HepG2 (cell line): ENCODE measurements around the gene CD1B. TPM values are rescaled to one million over a fixed set of nuclear protein-coding genes. Genes with fewer than 3 reads are reported as not detected.

ENCODE experiments used
- ATAC-seq: fragments of 200-7000 bp; cut with Tn5 transposase; 3 replicates; pipeline ENCODE4 v1.9.1; 2020; ENCODE audit warnings: mild to moderate bottlenecking, moderate library complexity
- BruUV-seq: library from RNA; stranded (reverse); fragments of 400-500 nt; replicated peaks from 2 replicates; lab custom pipeline; 2021; lab: Mats Ljungman, UMichigan
- CTCF ChIA-PET: fragments of 300-600 bp; formaldehyde crosslinking; extraction: SDS; loops from one replicate; lab custom pipeline; 2021; ENCODE audit warnings: low total read pairs, inconsistent platforms, low intra/inter-chr PET ratio; lab: Yijun Ruan, JAX
- POLR2A ChIA-PET: fragments of 350-600 bp; sonication (Branson Sonifier 250); formaldehyde crosslinking; loops from one replicate; lab custom pipeline; 2020; ENCODE audit warnings: antibody characterized with exemption, inconsistent platforms; lab: Yijun Ruan, JAX
- DNase-seq: peaks from one replicate; pipeline ENCODE4 v3.0.0-alpha.2; 2015; ENCODE audit warnings: low spot score
- FAIRE-seq: peaks from 3 replicates; lab custom pipeline; 2011; peaks lifted over from hg19 to GRCh38; lab: Jason Lieb, UNC
- H2AFZ ChIP-seq: one replicate; pipeline ENCODE4 v1.6.1; 2011; ENCODE audit warnings: low read length, inconsistent platforms
- H3K27ac ChIP-seq: fragments of 300-600 bp; 3 replicates; pipeline ENCODE4 v1.8.0; 2011; ENCODE audit warnings: mixed run types, mild to moderate bottlenecking, mixed read lengths, low read length, inconsistent platforms; ENCODE audit not compliant: insufficient read depth; ENCODE audit errors: extremely low read length
- H3K27me3 ChIP-seq, 2 experiments: fragments of 200-600 bp in 1 of 2; 2 replicates in 1 of 2; 3 replicates in 1 of 2; pipeline versions ENCODE4 v1.6.0 to v1.8.0; 2011; ENCODE audit warnings: low read length in 2 of 2, mild to moderate bottlenecking in 2 of 2, moderate library complexity in 2 of 2, inconsistent platforms in 1 of 2; ENCODE audit not compliant: insufficient read depth in 2 of 2, control insufficient read depth in 1 of 2
- H3K36me3 ChIP-seq, 2 experiments: fragments of 200-600 bp in 1 of 2; replicated peaks in 1 of 2; 2 replicates in 1 of 2; 3 replicates in 1 of 2; pipeline versions ENCODE4 v1.5.1 to v1.8.0; 2011; ENCODE audit warnings: low read length in 2 of 2, inconsistent platforms in 1 of 2; ENCODE audit not compliant: insufficient read depth in 2 of 2, control insufficient read depth in 1 of 2
- H3K4me1 ChIP-seq: 2 replicates; pipeline ENCODE4 v1.5.1; 2012; ENCODE audit warnings: low read length, inconsistent platforms; ENCODE audit not compliant: insufficient read depth
- H3K4me2 ChIP-seq: 2 replicates; pipeline ENCODE4 v1.6.0; 2011; ENCODE audit warnings: low read depth, low read length, inconsistent platforms
- H3K4me3 ChIP-seq, 3 experiments: fragments of 200-600 bp in 1 of 3; sonication (generic), shearing (Covaris generic) in 1 of 3; replicated peaks in 1 of 3; 2 replicates each; pipeline ENCODE4 v1.5.1; 2011 to 2016; ENCODE audit warnings: low read length in 3 of 3, inconsistent platforms in 2 of 3, low read depth in 2 of 3, mild to moderate bottlenecking in 2 of 3, control low read depth in 1 of 3, mixed read lengths in 1 of 3; ENCODE audit not compliant: insufficient read depth in 1 of 3
- H3K79me2 ChIP-seq: one replicate; pipeline ENCODE4 v1.6.1; 2011; ENCODE audit warnings: low read length, inconsistent platforms; ENCODE audit not compliant: insufficient read depth
- H3K9ac ChIP-seq: 2 replicates; pipeline ENCODE4 v1.6.0; 2011; ENCODE audit warnings: mild to moderate bottlenecking, low read depth, low read length, inconsistent platforms; ENCODE audit not compliant: insufficient read depth
- H3K9me3 ChIP-seq: 2 replicates; pipeline ENCODE4 v1.5.1; 2012; ENCODE audit warnings: mild to moderate bottlenecking, low read length
- H4K20me1 ChIP-seq: 2 replicates; pipeline ENCODE4 v1.6.0; 2011; ENCODE audit warnings: inconsistent platforms, mild to moderate bottlenecking, low read length, moderate library complexity; ENCODE audit not compliant: insufficient read depth
- HDAC2 ChIP-seq: sonication (generic); formaldehyde crosslinking; IDR thresholded peaks from 2 replicates; pipeline ENCODE4 v1.4.0; 2020; ENCODE audit warnings: missing genetic modification reagents
- KMT2A ChIP-seq: sonication (generic); formaldehyde crosslinking; IDR thresholded peaks from 2 replicates; pipeline ENCODE4 v1.4.0; 2020; ENCODE audit warnings: missing genetic modification reagents
- KMT2B ChIP-seq: IDR thresholded peaks from 2 replicates; pipeline ENCODE4 v1.6.1; 2016; ENCODE audit warnings: missing genetic modification reagents, missing compliant biosample characterization
- NFATC3 ChIP-seq: sonication (generic); formaldehyde crosslinking; IDR thresholded peaks from 2 replicates; pipeline ENCODE4 v1.5.1; 2020; ENCODE audit warnings: mild to moderate bottlenecking, missing genetic modification reagents
- PAWR ChIP-seq: sonication (generic); formaldehyde crosslinking; IDR thresholded peaks from 2 replicates; pipeline ENCODE4 v1.4.0; 2020; ENCODE audit warnings: missing genetic modification reagents, mild to moderate bottlenecking, borderline replicate concordance
- POLR2G ChIP-seq: fragments of 200-400 bp; formaldehyde crosslinking; IDR thresholded peaks from 2 replicates; pipeline ENCODE4 v1.6.1; 2018; ENCODE audit warnings: mild to moderate bottlenecking, low read depth, low read length, moderate library complexity
- RFXAP ChIP-seq: sonication (generic); formaldehyde crosslinking; IDR thresholded peaks from 2 replicates; pipeline ENCODE4 v1.4.0; 2020; ENCODE audit warnings: missing genetic modification reagents, borderline replicate concordance
- SMYD3 ChIP-seq: sonication (generic); formaldehyde crosslinking; IDR thresholded peaks from 2 replicates; pipeline ENCODE4 v1.8.1; 2023; ENCODE audit warnings: mild to moderate bottlenecking, missing genetic modification reagents
- SP1 ChIP-seq, 2 experiments: fragments of 450-650 bp in 1 of 2; sonication (generic) in 1 of 2; formaldehyde crosslinking in 1 of 2; IDR thresholded peaks; 2 replicates each; pipeline versions ENCODE4 v1.4.0 to v1.6.1; 2016 to 2020; ENCODE audit warnings: missing genetic modification reagents in 1 of 2
- TARDBP ChIP-seq: sonication (generic); formaldehyde crosslinking; IDR thresholded peaks from 2 replicates; pipeline ENCODE4 v1.8.0; 2022; ENCODE audit warnings: mild to moderate bottlenecking, missing genetic modification reagents
- TCF12 ChIP-seq, 2 experiments: fragments of 450-650 bp in 1 of 2; sonication (generic) in 1 of 2; formaldehyde crosslinking in 1 of 2; IDR thresholded peaks; 2 replicates each; pipeline versions ENCODE4 v1.6.1 to v1.8.0; 2017 to 2022; ENCODE audit warnings: antibody characterized with exemption in 1 of 2, mild to moderate bottlenecking in 1 of 2, missing genetic modification reagents in 1 of 2, moderate library complexity in 1 of 2
- THAP11 ChIP-seq: IDR thresholded peaks from 2 replicates; pipeline ENCODE4 v1.6.1; 2016; ENCODE audit warnings: missing biosample characterization, missing genetic modification reagents
- ZBTB3 ChIP-seq: sonication (generic); formaldehyde crosslinking; IDR thresholded peaks from 2 replicates; pipeline ENCODE4 v1.4.0; 2020; ENCODE audit warnings: low read depth, mild to moderate bottlenecking, moderate library complexity, missing genetic modification reagents, borderline replicate concordance
- ZKSCAN1 ChIP-seq: fragments of 150-350 bp; IDR thresholded peaks from 2 replicates; pipeline ENCODE4 v1.6.1; 2014; ENCODE audit warnings: low read length
- ZKSCAN5 ChIP-seq: sonication (generic); formaldehyde crosslinking; IDR thresholded peaks from 2 replicates; pipeline ENCODE4 v1.5.1; 2020; ENCODE audit warnings: mild to moderate bottlenecking, missing genetic modification reagents
- ZMAT5 ChIP-seq: sonication (generic); formaldehyde crosslinking; IDR thresholded peaks from 2 replicates; pipeline ENCODE4 v1.5.0; 2020; ENCODE audit warnings: mild to moderate bottlenecking, low read depth, missing genetic modification reagents, borderline replicate concordance
- ZNF251 ChIP-seq: sonication (generic); formaldehyde crosslinking; IDR thresholded peaks from 2 replicates; pipeline ENCODE4 v1.9.0; 2021; ENCODE audit warnings: mild to moderate bottlenecking, missing genetic modification reagents
- ZNF274 ChIP-seq: sonication (generic); formaldehyde crosslinking; IDR thresholded peaks from 2 replicates; pipeline ENCODE4 v1.5.1; 2020; ENCODE audit warnings: mild to moderate bottlenecking, missing genetic modification reagents
- ZNF30 ChIP-seq: sonication (generic); formaldehyde crosslinking; IDR thresholded peaks from 2 replicates; pipeline ENCODE4 v1.5.0; 2020; ENCODE audit warnings: mild to moderate bottlenecking, missing genetic modification reagents
- ZNF672 ChIP-seq: sonication (generic); formaldehyde crosslinking; IDR thresholded peaks from 2 replicates; pipeline ENCODE4 v1.8.1; 2022; ENCODE audit warnings: missing genetic modification reagents
- ZNF792 ChIP-seq: IDR thresholded peaks from 2 replicates; pipeline ENCODE4 v1.6.1; 2016
- ZSCAN31 ChIP-seq: sonication (generic); formaldehyde crosslinking; IDR thresholded peaks from 2 replicates; pipeline ENCODE4 v1.5.0; 2020; ENCODE audit warnings: low read depth, mild to moderate bottlenecking, missing genetic modification reagents
- WGBS: methylation state at CpG from one replicate; pipeline ENCODE4 v1.1.6; 2017; ENCODE audit warnings: low lambda C conversion rate; 5-methylcytosine and 5-hydroxymethylcytosine counted together
- in situ Hi-C: cut with HindIII; loops from 2 replicates; pipeline ENCODE4 v1.10.0; 2017; ENCODE audit warnings: low pct_unique_long_range_greater_than_20kb; ENCODE audit not compliant: extremely low pct_ligation_motif_present
- intact Hi-C: fragments of 100-400 bp; cut with micrococcal nuclease; formaldehyde crosslinking; loops from one replicate; pipeline ENCODE4 v1.10.0; 2022; ENCODE audit not compliant: unreplicated experiment
- polyA plus RNA-seq, 8 experiments: library from polyadenylated mRNA; depleted of rRNA in 3 of 8; stranded (reverse) in 7 of 8; unstranded in 1 of 8; fragments of >200 nt; fragmentation: Illumina TruSeq in 4 of 8; extraction: Trizol in 4 of 8; gene quantifications; 2 replicates each; pipeline versions ENCODE4 v1.2.1 to v1.2.3, GENCODE V29; 2011 to 2016; ENCODE audit warnings: low read depth in 4 of 8, missing spikeins in 1 of 8, mixed read lengths in 1 of 8; ENCODE audit not compliant: insufficient read depth in 1 of 8
- total RNA-seq, 5 experiments: library from RNA; depleted of rRNA; stranded (reverse); fragments of >200 nt; fragmentation: Illumina TruSeq; extraction: Trizol; gene quantifications; 2 replicates each; pipeline ENCODE4 v1.2.3, GENCODE V29; 2016; ENCODE audit warnings: low read depth in 1 of 5
- TF ChIP-seq, protein P1 (sequence below): sonication (generic); formaldehyde crosslinking; IDR thresholded peaks from 2 replicates; pipeline ENCODE4 v1.8.0; 2022; ENCODE audit warnings: low read depth, missing genetic modification reagents

CD1B gene
- total and polyA plus RNA-seq, 2 of the 13 experiments (the other 11 are each of a cell fraction or from before 2014, with no cell fraction given), result not detected

GRCh38 chr1:158356616-158357015 lies 25.3 kb upstream of the CD1B start (continued):
- TF ChIP-seq TCF12 (IDR thresholded peaks at IDR 0.05) (no peak), TCF12 (CRISPR knock-in tag; IDR thresholded peaks at IDR 0.05) (no peak), TARDBP (CRISPR knock-in tag) (no peak), ZBTB3 (no peak), NFATC3 (no peak), ZNF792 (CRISPR knock-in tag) (no peak), ZKSCAN5 (no peak), KMT2B (CRISPR knock-in tag) (no peak)
- TF ChIP-seq, protein P1, sequence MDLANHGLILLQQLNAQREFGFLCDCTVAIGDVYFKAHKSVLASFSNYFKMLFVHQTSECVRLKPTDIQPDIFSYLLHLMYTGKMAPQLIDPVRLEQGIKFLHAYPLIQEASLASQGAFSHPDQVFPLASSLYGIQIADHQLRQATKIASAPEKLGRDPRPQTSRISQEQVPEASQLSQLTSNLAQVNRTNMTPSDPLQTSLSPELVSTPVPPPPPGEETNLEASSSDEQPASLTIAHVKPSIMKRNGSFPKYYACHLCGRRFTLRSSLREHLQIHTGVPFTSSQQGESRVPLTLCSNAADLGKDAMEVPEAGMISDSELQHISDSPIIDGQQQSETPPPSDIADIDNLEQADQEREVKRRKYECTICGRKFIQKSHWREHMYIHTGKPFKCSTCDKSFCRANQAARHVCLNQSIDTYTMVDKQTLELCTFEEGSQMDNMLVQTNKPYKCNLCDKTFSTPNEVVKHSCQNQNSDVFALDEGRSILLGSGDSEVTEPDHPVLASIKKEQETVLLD, result no peak

- in situ Hi-C loops, result no loop called here
- intact Hi-C loops, result no loop called here
- DNase-seq (no peak), ATAC-seq (no peak), FAIRE-seq (no peak)
- H3K4me2 ChIP-seq, result no peak overlapping the region
- 4% methylated on average over 10 of the region's 10 CpGs for WGBS
- POLR2A ChIA-PET, result no interaction called here
- no peak for TF ChIP-seq RFXAP (CRISPR knock-in tag)
- TF ChIP-seq ZNF274, result no peak
- no peak for TF ChIP-seq ZKSCAN1
- no peak for TF ChIP-seq SMYD3 (CRISPR knock-in tag)
- no peak for TF ChIP-seq ZMAT5 (CRISPR knock-in tag)
- no peak for TF ChIP-seq ZNF251 (CRISPR knock-in tag)
- TF ChIP-seq SP1 (IDR thresholded peaks at IDR 0.05), result no peak
- no peak for TF ChIP-seq SP1 (CRISPR knock-in tag; IDR thresholded peaks at IDR 0.05)
- TF ChIP-seq HDAC2 (CRISPR knock-in tag), result no peak
- no peak for TF ChIP-seq POLR2G
- TF ChIP-seq PAWR (CRISPR knock-in tag), result no peak
- TF ChIP-seq KMT2A (CRISPR knock-in tag), result no peak
- TF ChIP-seq THAP11, result no peak
- TF ChIP-seq ZSCAN31 (CRISPR knock-in tag), result no peak
- TF ChIP-seq ZNF30, result no peak
- no peak for TF ChIP-seq ZNF672 (CRISPR knock-in tag)
- H3K4me1 ChIP-seq, result no peaks in the 10 kb centered on the region
- no peaks in the 10 kb centered on the region for H3K36me3 ChIP-seq
- H3K9ac ChIP-seq, result no peak overlapping the region
- H2AFZ ChIP-seq, result no peak overlapping the region
- H4K20me1 ChIP-seq, result no peaks in the 10 kb centered on the region
- CTCF ChIA-PET, result no interaction called here
- H3K27me3 ChIP-seq, result 0 out of 5 replicates have a peak, but pooled peaks cover 0 to 1% of the 10 kb centered on the region in 2 experiments
- H3K9me3 ChIP-seq, result peaks cover 30% of the 10 kb centered on the region; the same call in 1 of the 2 replicates
- H3K27ac ChIP-seq, result no peak overlapping the region
- H3K79me2 ChIP-seq, result no peaks in the 10 kb centered on the region
- H3K4me3 ChIP-seq, result no peak overlapping the region
- no TSS peak for BruUV-seq
Measured at GRCh38 chr1:158355773-158356285, 24.5 kb upstream of the CD1B start.
